Omental fat pad (tissue), 4 donors: Measurements from ENCODE around the gene CLIP1. TPM values are rescaled to one million over a fixed set of nuclear protein-coding genes. Genes with fewer than 3 reads are reported as not detected.
"Not testable (repeated sequence)": the region's sequence is repeated elsewhere in the genome, so short reads cannot be mapped to it uniquely, and the experiment has no call there.

Source experiments
- ATAC-seq: fragments of 150-250 bp; one replicate; pipeline ENCODE4 v1.9.1; 2016; ENCODE audit warnings: mild to moderate bottlenecking, moderate library complexity; ENCODE audit not compliant: low FRiP score
- DNase-seq: peaks from one replicate; pipeline ENCODE4 v3.0.0-alpha.2; 2019; ENCODE audit warnings: low spot score
- total RNA-seq, 4 donors: library from RNA; depleted of rRNA; stranded (reverse); fragments of >200 nt; gene quantifications; one replicate each; pipeline ENCODE4 v1.1.0, GENCODE V29; 2016
- TF ChIP-seq, protein P1 (sequence below), 3 donors: fragments of 450-650 bp; IDR thresholded peaks; one replicate each; pipeline ENCODE4 v1.5.1; 2016 to 2017; ENCODE audit warnings: antibody characterized with exemption in 3 of 3, mild to moderate bottlenecking in 3 of 3, moderate library complexity in 2 of 3

The CLIP1 gene
- total RNA-seq, 4 donors from 2014 or later: 72.8 to 189 (median 91.7) TPM

DNA sequence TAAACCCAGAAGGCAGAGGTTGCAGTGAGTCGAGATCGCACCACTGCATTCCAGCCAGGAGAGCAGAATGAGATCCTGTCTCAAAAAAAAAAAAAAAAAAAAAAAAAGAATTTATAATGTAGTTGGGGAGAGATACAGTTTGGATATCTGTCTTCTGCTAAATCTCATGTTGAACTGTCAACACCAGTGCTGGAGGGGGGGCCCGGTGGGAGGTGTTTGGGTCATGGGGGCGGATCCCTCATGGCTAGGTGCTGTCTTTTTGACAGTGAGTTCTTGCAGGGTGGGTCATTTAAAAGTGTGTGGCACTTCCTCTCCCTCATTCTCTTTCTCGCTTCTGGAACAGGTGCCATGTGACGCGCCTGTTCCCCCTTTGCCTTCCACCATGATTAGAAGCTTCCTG lies 32.8 kb downstream of the CLIP1 start:
- ATAC-seq (no peak), DNase-seq (no peak)
- TF ChIP-seq, protein P1, sequence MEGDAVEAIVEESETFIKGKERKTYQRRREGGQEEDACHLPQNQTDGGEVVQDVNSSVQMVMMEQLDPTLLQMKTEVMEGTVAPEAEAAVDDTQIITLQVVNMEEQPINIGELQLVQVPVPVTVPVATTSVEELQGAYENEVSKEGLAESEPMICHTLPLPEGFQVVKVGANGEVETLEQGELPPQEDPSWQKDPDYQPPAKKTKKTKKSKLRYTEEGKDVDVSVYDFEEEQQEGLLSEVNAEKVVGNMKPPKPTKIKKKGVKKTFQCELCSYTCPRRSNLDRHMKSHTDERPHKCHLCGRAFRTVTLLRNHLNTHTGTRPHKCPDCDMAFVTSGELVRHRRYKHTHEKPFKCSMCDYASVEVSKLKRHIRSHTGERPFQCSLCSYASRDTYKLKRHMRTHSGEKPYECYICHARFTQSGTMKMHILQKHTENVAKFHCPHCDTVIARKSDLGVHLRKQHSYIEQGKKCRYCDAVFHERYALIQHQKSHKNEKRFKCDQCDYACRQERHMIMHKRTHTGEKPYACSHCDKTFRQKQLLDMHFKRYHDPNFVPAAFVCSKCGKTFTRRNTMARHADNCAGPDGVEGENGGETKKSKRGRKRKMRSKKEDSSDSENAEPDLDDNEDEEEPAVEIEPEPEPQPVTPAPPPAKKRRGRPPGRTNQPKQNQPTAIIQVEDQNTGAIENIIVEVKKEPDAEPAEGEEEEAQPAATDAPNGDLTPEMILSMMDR (IDR thresholded peaks at IDR 0.05): no peak

- DNase-seq: no peak
- no peak for ATAC-seq
- TF ChIP-seq, protein P1 (IDR thresholded peaks at IDR 0.05): no peak
Measured at GRCh38 chr12:122387887-122388286, 34.6 kb downstream of the CLIP1 start.

DNA sequence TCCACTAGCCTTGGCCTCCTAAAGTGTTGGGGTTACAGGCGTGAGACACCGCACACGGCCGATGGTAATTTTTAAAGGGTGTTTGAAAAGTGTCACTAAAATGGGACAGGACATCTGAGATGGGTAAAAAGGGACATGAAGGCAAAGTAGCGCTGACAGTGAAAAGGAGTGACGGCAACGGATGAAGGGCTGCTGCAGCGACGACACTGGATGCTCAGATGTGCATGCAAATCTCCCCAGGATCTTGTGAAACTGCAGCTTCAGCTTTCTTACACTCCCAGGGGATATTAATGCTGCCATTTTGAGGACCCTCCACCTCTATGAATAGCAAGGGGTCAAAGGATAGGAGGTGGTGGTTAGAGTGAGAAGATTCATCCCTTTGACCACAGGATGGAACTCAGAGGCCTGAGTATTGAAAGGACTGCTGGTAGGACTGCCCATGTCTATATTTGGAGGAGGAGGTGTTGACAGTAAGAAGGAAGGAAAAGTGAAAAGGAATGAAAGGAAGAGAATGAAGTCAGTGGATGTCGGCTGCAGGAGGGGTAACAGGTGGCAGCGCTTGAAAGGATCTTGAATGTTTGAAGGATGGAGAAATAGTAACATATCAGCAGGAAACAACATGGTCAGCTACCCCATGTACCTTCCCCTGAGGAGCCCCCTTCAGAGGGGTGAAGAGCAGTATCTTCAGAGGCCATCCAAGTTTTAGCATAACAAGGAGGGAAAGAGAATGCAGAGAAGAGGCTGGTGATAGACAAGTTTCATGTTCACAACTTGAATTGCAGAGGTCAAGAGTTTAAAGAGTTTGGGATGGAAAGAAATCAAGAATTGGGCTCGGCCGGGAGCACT lies 37.1 kb downstream of the CLIP1 start:
- DNase-seq (no peak), ATAC-seq (no peak)
- TF ChIP-seq, protein P1 (IDR thresholded peaks at IDR 0.05): no peak

DNA sequence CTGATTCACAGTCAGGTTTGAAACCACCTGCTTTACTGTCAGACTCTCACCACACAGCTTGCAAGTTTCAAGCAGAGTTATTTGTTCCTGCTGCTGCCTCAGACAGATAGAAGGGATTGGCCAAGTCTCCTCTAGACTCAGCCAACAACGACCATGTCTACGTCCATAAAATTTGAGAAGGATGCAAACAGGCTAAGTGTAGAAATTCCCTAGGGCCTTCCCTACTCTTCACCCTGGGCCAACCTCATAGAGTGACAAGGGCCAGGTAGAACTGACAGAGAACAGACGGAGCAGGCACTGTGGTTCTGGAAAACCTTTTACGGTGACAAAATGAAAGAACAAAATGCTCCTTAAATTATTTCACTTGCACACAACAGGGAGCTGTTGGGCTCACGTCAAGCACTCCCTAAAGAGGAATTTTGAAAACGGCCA lies 39.5 kb downstream of the CLIP1 start:
- no peak for DNase-seq

DNA sequence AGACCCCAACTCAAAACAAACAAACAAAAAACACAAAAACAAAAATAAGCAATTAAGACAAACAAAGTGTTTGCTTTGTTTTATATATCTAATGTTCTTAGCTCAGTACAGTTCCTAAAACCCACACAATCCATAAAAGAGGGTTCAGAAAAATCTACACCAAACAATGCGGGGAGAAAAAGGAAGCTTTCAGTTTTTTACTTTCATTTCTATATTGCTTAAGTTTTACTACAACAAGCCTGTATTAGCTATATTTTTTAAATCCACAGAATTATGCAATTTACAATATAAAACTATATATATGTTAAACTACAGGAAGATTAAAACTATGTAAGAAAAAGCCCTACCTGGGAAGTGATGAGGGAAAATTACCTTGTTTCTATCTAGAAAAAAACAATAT lies 41.4 kb downstream of the CLIP1 start:
- DNase-seq (no peak), ATAC-seq (no peak)
- TF ChIP-seq, protein P1 (IDR thresholded peaks at IDR 0.05): no peak

More for the DNA sequence above, 39.5 kb downstream of the CLIP1 start:
- no peak for ATAC-seq
- TF ChIP-seq, protein P1 (IDR thresholded peaks at IDR 0.05): no peak

DNA sequence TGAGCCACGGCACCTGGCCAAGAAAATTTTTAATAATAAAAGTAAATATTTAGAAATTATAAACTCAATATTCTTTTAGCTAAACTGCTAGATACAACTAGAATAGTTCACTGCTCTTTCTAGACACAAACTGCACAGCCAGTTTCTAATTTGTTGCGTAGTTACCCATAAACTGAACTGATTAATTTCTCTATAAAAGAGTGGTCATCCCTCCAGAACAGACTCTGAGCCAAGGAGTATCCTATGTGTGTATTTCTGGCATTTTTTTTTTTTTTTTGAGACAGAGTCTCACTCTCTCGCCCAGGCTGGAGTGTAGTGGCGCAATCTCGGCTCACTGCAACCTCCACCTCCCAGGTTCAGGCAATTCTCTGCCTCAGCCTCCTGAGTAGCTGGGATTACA lies 45.7 kb downstream of the CLIP1 start:
- not testable (repeated sequence) for ATAC-seq, DNase-seq

DNA sequence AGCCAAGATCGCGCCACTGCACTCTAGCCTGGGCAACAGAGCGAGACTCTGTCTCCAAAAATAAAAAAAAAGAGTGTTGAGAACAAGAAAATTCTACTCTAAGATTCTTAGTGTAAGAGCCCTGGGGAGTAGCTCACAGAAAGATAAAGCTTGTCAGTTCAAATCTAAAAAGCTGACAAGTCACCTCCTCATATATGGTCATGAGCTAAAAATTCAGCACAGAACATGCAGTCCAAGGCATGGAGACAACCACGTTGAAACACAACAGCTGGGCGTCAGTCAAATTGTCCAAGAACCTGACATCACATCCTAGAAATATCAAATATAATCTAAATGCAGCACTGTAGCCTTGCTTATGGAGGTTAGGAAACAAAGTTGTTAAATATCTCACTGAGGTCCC lies 47.8 kb downstream of the CLIP1 start:
- DNase-seq (no peak), ATAC-seq (no peak)
- TF ChIP-seq, protein P1 (IDR thresholded peaks at IDR 0.05): no peak
